K562 (cell line): ENCODE results near the gene ANKS4B. TPM values are rescaled to one million over a fixed set of nuclear protein-coding genes. Genes with fewer than 3 reads are reported as not detected.

Source experiments
- ATAC-seq: fragments of 200-7000 bp; cut with Tn5 transposase; 3 replicates; pipeline ENCODE4 v1.9.1; 2020; ENCODE audit warnings: moderate library complexity
- BruUV-seq: library from RNA; stranded (reverse); fragments of 400-500 nt; replicated peaks from 2 replicates; lab custom pipeline; 2021; lab: Mats Ljungman, UMichigan
- CTCF ChIA-PET: fragments of 300-600 bp; formaldehyde crosslinking; extraction: SDS; loops from one replicate; lab custom pipeline; 2021; ENCODE audit warnings: low intra/inter-chr PET ratio; lab: Yijun Ruan, JAX
- POLR2A ChIA-PET: fragments of 300-600, 350-650 bp; sonication (Branson Sonifier 250); formaldehyde crosslinking; extraction: SDS; loops from one replicate; lab custom pipeline; 2021; ENCODE audit warnings: antibody characterized with exemption, inconsistent platforms; lab: Yijun Ruan, JAX
- DNase-seq, 4 experiments: peaks; one replicate each; pipeline versions ENCODE4 v3.0.0 to v3.0.0-alpha.2; 2011 to 2018; ENCODE audit warnings: low spot score in 3 of 4, mixed read lengths in 3 of 4; ENCODE audit errors: extremely low read depth in 1 of 4
- FAIRE-seq: peaks from 2 replicates; lab custom pipeline; 2011; peaks lifted over from hg19 to GRCh38; lab: Jason Lieb, UNC
- H2AFZ ChIP-seq: 2 replicates; pipeline ENCODE4 v1.6.0; 2011; ENCODE audit warnings: low read depth, low read length, control low read depth, inconsistent platforms
- H3K27ac ChIP-seq: fragments of 200-600 bp; 3 replicates; pipeline ENCODE4 v1.8.0; 2011; ENCODE audit warnings: low read depth, mild to moderate bottlenecking, control low read depth, inconsistent platforms, low read length, moderate library complexity, mixed read lengths; ENCODE audit errors: extremely low read depth
- H3K27me3 ChIP-seq, 2 experiments: fragments of 300-600 bp in 1 of 2; 2 replicates in 1 of 2; 3 replicates in 1 of 2; pipeline versions ENCODE4 v1.6.0 to v1.8.0; 2011; ENCODE audit warnings: inconsistent platforms in 2 of 2, low read length in 2 of 2, mild to moderate bottlenecking in 1 of 2, mixed read lengths in 1 of 2, moderate library complexity in 1 of 2; ENCODE audit not compliant: control insufficient read depth in 2 of 2, insufficient read depth in 2 of 2
- H3K36me3 ChIP-seq: fragments of 300-600 bp; 3 replicates; pipeline ENCODE4 v1.8.0; 2011; ENCODE audit warnings: mild to moderate bottlenecking, low read length, inconsistent platforms; ENCODE audit not compliant: control insufficient read depth, insufficient read depth
- H3K4me1 ChIP-seq, 2 experiments: fragments of 200-600 bp in 1 of 2; replicated peaks in 1 of 2; 2 replicates in 1 of 2; 3 replicates in 1 of 2; pipeline versions ENCODE4 v1.5.1 to v1.8.0; 2011; ENCODE audit warnings: inconsistent platforms in 2 of 2, low read length in 2 of 2, mild to moderate bottlenecking in 1 of 2, mixed read lengths in 1 of 2, moderate library complexity in 1 of 2; ENCODE audit not compliant: control insufficient read depth in 2 of 2, insufficient read depth in 2 of 2
- H3K4me2 ChIP-seq: 2 replicates; pipeline ENCODE4 v1.6.1; 2011; ENCODE audit warnings: low read length, control low read depth, inconsistent platforms, mixed read lengths; ENCODE audit not compliant: insufficient read depth
- H3K4me3 ChIP-seq: fragments of 200-600 bp; sonication (generic), shearing (Covaris generic); 2 replicates; pipeline ENCODE4 v1.5.1; 2016; ENCODE audit warnings: control low read depth, inconsistent platforms
- H3K79me2 ChIP-seq: fragments of 200-600 bp; 3 replicates; pipeline ENCODE4 v1.8.0; 2011; ENCODE audit warnings: low read length, inconsistent platforms; ENCODE audit not compliant: control insufficient read depth, insufficient read depth
- H3K9ac ChIP-seq, 2 experiments: 2 replicates each; pipeline versions ENCODE4 v1.6.0 to v1.6.1; 2011; ENCODE audit warnings: low read depth in 2 of 2, low read length in 2 of 2, control low read depth in 1 of 2, inconsistent platforms in 1 of 2, mild to moderate bottlenecking in 1 of 2, mixed read lengths in 1 of 2; ENCODE audit not compliant: insufficient read depth in 1 of 2
- H3K9me1 ChIP-seq: one replicate; pipeline ENCODE4 v1.6.0; 2011; ENCODE audit warnings: inconsistent platforms, mild to moderate bottlenecking, low read length, moderate library complexity; ENCODE audit not compliant: control insufficient read depth, insufficient read depth
- H3K9me3 ChIP-seq: replicated peaks from 2 replicates; pipeline ENCODE4 v1.5.1; 2011; ENCODE audit warnings: low read depth, low read length, inconsistent platforms; ENCODE audit not compliant: control insufficient read depth, insufficient read depth
- H4K20me1 ChIP-seq: replicated peaks from 2 replicates; pipeline ENCODE4 v1.6.1; 2011; ENCODE audit warnings: low read length, inconsistent platforms, mixed read lengths; ENCODE audit not compliant: control insufficient read depth, insufficient read depth
- CC2D1A ChIP-seq: fragments of 450-650 bp; IDR thresholded peaks from 2 replicates; pipeline ENCODE4 v1.6.1; 2017; ENCODE audit warnings: mild to moderate bottlenecking
- GATAD2A ChIP-seq: fragments of 450-650 bp; IDR thresholded peaks from 2 replicates; pipeline ENCODE4 v1.6.1; 2017
- HSF4 ChIP-seq: fragments of 250-450 bp; sonication (Bioruptor Pico); IDR thresholded peaks from 2 replicates; pipeline ENCODE4 v2.1.2; 2022; ENCODE audit warnings: mild to moderate bottlenecking, moderate library complexity, borderline replicate concordance
- KAT7 ChIP-seq: sonication (generic); formaldehyde crosslinking; IDR thresholded peaks from 2 replicates; pipeline ENCODE4 v1.8.0; 2022; ENCODE audit warnings: missing genetic modification reagents, mild to moderate bottlenecking, borderline replicate concordance
- MED1 ChIP-seq: sonication (generic); formaldehyde crosslinking; IDR thresholded peaks from 2 replicates; pipeline ENCODE4 v1.8.1; 2023; ENCODE audit warnings: missing genetic modification reagents, borderline replicate concordance
- MEF2A ChIP-seq: IDR thresholded peaks from 2 replicates; pipeline ENCODE4 v1.6.1; 2011; ENCODE audit warnings: low read depth, mild to moderate bottlenecking, low read length, moderate library complexity; ENCODE audit not compliant: control insufficient read depth
- NBN ChIP-seq: fragments of 450-650 bp; IDR thresholded peaks from 2 replicates; pipeline ENCODE4 v1.6.1; 2016; ENCODE audit warnings: low read depth, mild to moderate bottlenecking
- POLR2B ChIP-seq: fragments of 450-650 bp; IDR thresholded peaks from 2 replicates; pipeline ENCODE4 v1.6.1; 2018; ENCODE audit warnings: low read depth; ENCODE audit not compliant: partially characterized antibody
- POLR2H ChIP-seq: IDR thresholded peaks from 2 replicates; pipeline ENCODE4 v1.6.1; 2016; ENCODE audit warnings: missing genetic modification characterization, low read depth, mild to moderate bottlenecking, control low read depth, missing compliant biosample characterization, moderate library complexity
- RFX1 ChIP-seq: fragments of 450-650 bp; IDR thresholded peaks from 2 replicates; pipeline ENCODE4 v1.6.1; 2016; ENCODE audit warnings: mild to moderate bottlenecking, moderate library complexity
- ZBTB34 ChIP-seq: fragments of 250-450 bp; sonication (Bioruptor Pico); IDR thresholded peaks from 2 replicates; pipeline ENCODE4 v1.8.0; 2021; ENCODE audit warnings: mild to moderate bottlenecking, moderate library complexity
- ZNF140 ChIP-seq: fragments of 250-450 bp; sonication (Bioruptor Pico); IDR thresholded peaks from 2 replicates; pipeline ENCODE4 v1.8.0; 2021; ENCODE audit warnings: moderate library complexity, mild to moderate bottlenecking, inconsistent platforms
- ZNF239 ChIP-seq: fragments of 250-450 bp; sonication (Bioruptor Pico); IDR thresholded peaks from 2 replicates; pipeline ENCODE4 v1.4.0; 2020; ENCODE audit warnings: mild to moderate bottlenecking
- ZNF764 ChIP-seq: fragments of 250-450 bp; sonication (Bioruptor Pico); IDR thresholded peaks from 2 replicates; pipeline ENCODE4 v1.4.0; 2020; ENCODE audit warnings: low read depth, mild to moderate bottlenecking, moderate library complexity
- WGBS: fragments of 100-300 bp; shearing (Covaris generic); methylation state at CpG from one replicate; pipeline ENCODE4 v1.1.6; 2016; ENCODE audit warnings: low coverage, mixed read lengths; ENCODE audit not compliant: insufficient coverage; ENCODE audit errors: missing lambda C conversion rate; 5-methylcytosine and 5-hydroxymethylcytosine counted together
- in situ Hi-C: fragments of 300-500 bp; cut with MboI; formaldehyde crosslinking; loops from 4 replicates; pipeline ENCODE4 v1.15.0; 2018; ENCODE audit warnings: inconsistent platforms, mixed read lengths
- intact Hi-C: fragments of 100-400 bp; cut with micrococcal nuclease; formaldehyde crosslinking; loops from 2 replicates; pipeline ENCODE4 v1.14.2; 2022
- polyA plus RNA-seq, 8 experiments: library from polyadenylated mRNA; depleted of rRNA in 4 of 8; stranded (reverse) in 5 of 8; unstranded in 3 of 8; fragments of >200 nt; fragmentation: Nextera tagmentation in 2 of 8; fragmentation: Illumina TruSeq in 1 of 8; extraction: Ambion mirVana in 2 of 8; extraction: Trizol in 1 of 8; gene quantifications; 2 replicates each; pipeline versions ENCODE4 v1.2.1 to v1.2.3, GENCODE V29; 2011 to 2014; ENCODE audit warnings: inconsistent platforms in 1 of 8, missing spikeins in 1 of 8
- total RNA-seq, 7 experiments: library from RNA; depleted of rRNA in 6 of 7; stranded (reverse); fragments of >200 nt in 6 of 7; fragmentation: Illumina TruSeq in 2 of 7; extraction: Trizol in 2 of 7; gene quantifications; 2 replicates each; pipeline versions ENCODE4 v1.2.1 to v1.2.3, GENCODE V29; 2011 to 2021; ENCODE audit warnings: low replicate concordance in 1 of 7

The ANKS4B gene
- total and polyA plus RNA-seq, 9 of the 15 experiments (the other 6 are each of a cell fraction or from before 2014, with no cell fraction given): not detected

DNA sequence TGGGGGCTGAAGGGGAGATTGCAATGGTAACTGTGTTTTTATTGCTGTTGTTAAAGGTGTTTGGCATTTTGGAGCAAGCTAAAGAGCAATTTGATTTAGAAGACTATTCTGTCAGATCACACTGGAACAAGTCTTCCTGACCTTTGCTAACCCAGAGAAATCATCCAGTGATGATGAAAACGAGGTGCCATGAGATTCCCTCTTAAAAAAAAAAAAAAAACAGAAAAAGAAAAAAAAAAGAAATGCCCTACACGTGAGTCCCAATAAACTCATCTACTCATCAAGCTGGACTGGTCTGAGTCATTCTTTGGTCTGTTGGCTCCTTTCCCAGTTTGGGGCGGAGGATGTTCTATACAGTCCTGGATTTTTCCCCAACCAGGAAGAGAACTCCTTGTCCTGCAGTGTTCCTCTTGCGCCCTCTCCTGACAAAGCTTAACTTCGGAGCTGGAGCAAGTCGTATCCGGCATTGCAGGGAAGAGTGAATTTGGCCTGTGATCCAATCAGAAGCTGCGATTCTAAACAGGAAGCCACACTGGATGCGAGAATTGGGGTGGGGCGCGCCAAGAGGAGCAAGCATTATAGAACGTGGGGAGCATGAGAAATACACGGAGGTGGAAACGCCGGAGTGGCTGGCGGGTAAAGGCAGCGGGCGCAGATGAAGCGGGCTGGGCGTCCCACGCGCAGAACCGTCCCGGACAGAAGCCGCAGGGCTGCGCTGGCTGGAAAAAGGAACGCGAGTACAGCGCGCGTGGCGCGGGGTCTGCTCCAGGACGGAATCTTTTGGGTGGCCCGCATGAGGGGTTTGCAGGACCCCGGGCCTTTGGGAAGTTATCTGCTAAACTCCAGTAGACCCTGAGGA lies 67.0 kb downstream of the ANKS4B start:
- no peaks in the 10 kb centered on the region for H3K27me3 ChIP-seq
- WGBS: under 1% methylated on average over 35 of the region's 36 CpGs
- in situ Hi-C loops (loop anchor here (25.0 kb wide), 1 partner anchor 262 kb away; no protein-coding TSS in a partner anchor), intact Hi-C loops (loop anchor here (1.0 to 10.0 kb wide), 5 partner anchors 22 to 446 kb away; partner anchors contain the start of genes CRYM and LDAF1)
- DNase-seq (peak; percentile 91 to 98 (median 92)), ATAC-seq (peak; percentile 92), FAIRE-seq (peak; percentile 100)
- CTCF ChIA-PET: interaction anchor here (0.6 to 1.7 kb wide), 8 partner anchors 44 to 450 kb away, joined by 3 to 22 read pairs (median 4); partner anchors contain the start of gene LDAF1
- POLR2A ChIA-PET: interaction anchor here (0.6 to 1.7 kb wide), 9 partner anchors 21 to 1852 kb away, joined by 3 to 5 read pairs (median 3); no protein-coding TSS in a partner anchor
- H3K9me3 ChIP-seq: no peaks in the 10 kb centered on the region
- H3K27ac ChIP-seq: peak overlapping the region; percentile 43; the same call in 2 of the 3 replicates
- no peaks in the 10 kb centered on the region for H3K9me1 ChIP-seq
- H4K20me1 ChIP-seq: no peaks in the 10 kb centered on the region
- H3K36me3 ChIP-seq: no peaks in the 10 kb centered on the region
- peak overlapping the region; percentile 90 for H3K4me2 ChIP-seq
- peak overlapping the region; percentile 60 for H3K4me3 ChIP-seq
- TSS peak; percentile 88 for BruUV-seq
- H3K4me1 ChIP-seq: peaks cover 13% of the 10 kb centered on the region in 2 experiments; a peak in 4 of 5 replicates
- peak overlapping the region; percentile 95 for H2AFZ ChIP-seq
- H3K9ac ChIP-seq: peak overlapping the region; percentile 53 to 89
- no peaks in the 10 kb centered on the region for H3K79me2 ChIP-seq
- no peak for TF ChIP-seq ZBTB34
- peak; percentile 82 for TF ChIP-seq NBN
- TF ChIP-seq HSF4 (CRISPR knock-in tag): no peak
- TF ChIP-seq ZNF764: no peak
- TF ChIP-seq MEF2A: 0 out of 2 replicates have a peak, but pooled peaks have one; percentile 11
- no peak for TF ChIP-seq ZNF140 (CRISPR knock-in tag)
- TF ChIP-seq POLR2H (tag): no peak
- TF ChIP-seq RFX1: no peak
- TF ChIP-seq GATAD2A: no peak
- no peak for TF ChIP-seq MED1 (CRISPR knock-in tag)
- no peak for TF ChIP-seq ZNF239 (CRISPR knock-in tag)
- no peak for TF ChIP-seq KAT7 (CRISPR knock-in tag)
- TF ChIP-seq POLR2B: no peak
- TF ChIP-seq CC2D1A: peak; percentile 94
